Activated gamma-delta T cell treated with Interleukin-2 at 50 U/mL for 16 hours (primary cell): ENCODE results near the gene PLEKHN1.
"Not testable (repeated sequence)": the region's sequence is repeated elsewhere in the genome, so short reads cannot be mapped to it uniquely, and the experiment has no call there.

Experiments used
- DNase-seq: peaks from one replicate; pipeline ENCODE4 v3.0.0-alpha.2; 2020

The PLEKHN1 gene

DNA sequence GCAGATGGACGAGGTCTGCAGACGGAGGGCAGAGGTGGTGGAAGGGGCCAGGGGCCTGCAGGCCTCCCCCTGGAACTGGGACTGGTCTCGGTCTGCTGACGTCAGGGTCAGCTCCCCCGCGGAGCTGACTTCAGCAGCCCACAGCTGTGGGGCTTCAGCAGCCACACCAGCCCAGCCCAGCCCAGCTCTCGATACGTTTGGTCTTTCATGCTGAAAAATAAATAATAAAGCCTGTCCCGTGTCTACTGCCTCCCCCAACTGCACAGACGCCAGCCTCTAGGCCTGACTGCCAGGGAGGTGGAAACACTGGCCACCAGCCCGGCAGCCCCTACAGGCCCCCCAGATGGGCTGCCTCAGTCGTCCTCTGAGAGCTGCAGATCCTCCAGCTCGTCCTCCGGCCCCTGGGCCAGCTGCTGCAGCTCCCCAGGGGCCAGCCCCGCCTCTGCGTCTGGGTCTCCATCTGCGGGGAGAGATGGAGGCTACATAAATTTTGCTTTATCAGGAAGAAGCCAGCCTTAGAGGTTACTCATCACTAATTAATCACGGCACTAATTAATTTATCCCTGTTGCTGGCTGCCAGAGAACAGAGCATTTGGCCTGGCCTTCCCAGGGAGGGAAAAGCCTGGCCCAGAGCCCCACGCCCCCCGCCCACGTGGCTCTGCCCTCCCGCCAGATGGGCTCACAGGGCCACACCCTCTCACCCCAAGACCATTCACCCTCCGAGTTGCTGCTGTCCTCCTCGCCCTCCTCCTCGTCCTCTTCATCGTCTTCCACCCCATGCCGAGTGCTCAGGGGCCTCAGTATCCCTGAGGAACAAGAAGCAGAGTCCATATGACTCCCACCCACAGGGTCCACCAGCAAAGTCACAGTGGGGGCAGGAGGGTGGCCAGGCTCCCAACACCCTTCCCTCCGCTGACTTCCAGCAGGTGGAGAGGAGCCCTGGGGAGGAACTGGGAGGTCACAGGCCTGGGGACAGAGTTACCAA, 21.6 kb upstream of the PLEKHN1 start:
- no peak for DNase-seq

DNA sequence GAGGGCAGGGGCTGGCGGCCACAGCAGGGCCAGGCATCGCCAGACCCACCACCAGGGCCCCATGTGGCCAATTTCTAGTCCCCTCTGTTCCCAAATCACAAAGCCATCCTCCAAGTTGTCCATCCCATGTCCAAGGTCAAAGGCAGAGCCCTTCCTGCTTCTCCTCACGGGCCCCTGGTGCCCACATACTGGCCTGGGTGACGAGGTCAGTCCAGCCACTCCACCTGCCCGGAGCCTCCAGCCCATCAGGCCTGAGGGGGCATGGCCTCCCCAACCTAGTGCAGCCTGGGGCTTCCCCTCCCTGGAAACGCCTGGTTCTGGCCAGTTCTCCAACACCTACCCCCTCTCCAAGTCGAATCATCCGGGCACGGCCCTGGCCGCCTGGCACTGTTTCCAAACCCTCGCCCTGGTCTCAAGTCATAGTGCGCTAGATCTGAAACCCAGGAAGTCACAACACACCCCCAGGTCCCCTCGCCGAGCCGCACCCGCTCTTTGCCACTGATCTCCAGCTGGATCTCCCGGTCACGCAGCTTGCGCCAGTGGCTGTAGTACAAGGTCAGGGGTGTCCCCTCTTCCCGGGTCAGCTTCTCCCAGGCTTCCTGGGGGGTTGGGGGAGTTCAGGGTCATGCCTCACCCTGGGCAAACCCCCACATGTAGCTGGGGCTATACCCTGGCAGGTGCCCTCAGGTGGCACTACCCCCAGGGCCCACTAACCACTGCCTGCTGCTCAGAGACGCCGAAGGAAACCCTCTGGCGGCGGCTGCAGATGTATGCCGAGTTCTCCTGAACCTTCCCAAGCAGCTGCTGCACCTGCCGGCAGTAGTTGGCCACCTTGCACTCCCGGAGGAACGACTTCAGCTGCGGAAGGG, 20.4 kb upstream of the PLEKHN1 start:
- no peak for DNase-seq

DNA sequence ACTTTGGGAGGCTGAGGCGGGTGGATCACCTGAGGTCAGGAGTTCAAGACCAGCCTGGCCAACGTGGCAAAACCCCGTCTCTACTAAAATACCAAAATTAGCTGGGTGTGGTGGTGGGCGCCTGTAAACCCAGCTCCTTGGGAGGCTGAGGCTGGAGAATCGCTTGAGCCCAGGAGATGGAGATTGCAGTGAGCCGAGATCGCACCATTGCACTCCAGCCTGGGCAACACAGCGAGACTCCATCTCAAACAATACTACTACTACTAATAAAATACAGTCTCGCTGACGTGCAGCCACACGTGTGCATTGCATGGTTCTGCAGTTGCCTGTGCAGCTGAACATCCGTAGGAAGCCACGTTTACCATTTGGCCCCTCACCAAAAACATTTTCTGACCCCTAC, 19.5 kb upstream of the PLEKHN1 start:
- DNase-seq = not testable (repeated sequence)

DNA sequence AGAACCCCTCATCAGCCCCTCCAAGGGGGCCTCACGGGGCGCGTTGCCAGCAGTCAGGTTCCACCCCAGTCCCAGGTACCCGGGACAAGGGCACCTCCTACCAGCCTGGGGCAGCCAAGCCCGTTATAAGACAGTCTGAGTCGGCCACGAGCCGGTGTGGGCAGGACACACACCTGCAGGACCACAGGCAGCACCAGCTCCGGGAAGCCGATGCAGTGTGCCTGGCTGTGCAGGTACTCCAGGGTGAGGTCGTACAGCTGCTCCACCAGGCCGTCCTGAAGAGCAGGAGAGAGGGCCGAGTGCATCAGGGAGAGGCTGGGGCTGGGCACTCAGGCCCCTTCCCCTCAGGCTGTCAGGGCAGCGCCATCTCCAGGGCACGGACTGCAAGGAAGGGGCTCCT, 18.3 kb upstream of the PLEKHN1 start:
- no peak for DNase-seq

DNA sequence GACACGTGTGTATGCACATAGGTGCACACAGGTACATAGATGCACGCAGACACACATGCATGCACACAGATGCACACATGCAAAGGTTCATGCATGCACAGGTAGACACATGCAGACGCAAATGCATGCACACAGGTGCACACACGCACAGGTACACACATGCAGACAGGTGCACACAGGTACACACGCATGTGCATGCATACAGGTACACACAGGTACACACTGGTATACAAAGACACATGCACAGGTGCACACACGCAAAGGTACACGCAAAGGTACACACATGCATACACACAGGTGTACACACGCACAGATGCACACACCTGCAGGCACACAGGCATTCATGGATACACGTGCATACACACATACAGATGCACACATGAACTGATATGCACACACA, 16.0 kb upstream of the PLEKHN1 start:
- DNase-seq = no peak

DNA sequence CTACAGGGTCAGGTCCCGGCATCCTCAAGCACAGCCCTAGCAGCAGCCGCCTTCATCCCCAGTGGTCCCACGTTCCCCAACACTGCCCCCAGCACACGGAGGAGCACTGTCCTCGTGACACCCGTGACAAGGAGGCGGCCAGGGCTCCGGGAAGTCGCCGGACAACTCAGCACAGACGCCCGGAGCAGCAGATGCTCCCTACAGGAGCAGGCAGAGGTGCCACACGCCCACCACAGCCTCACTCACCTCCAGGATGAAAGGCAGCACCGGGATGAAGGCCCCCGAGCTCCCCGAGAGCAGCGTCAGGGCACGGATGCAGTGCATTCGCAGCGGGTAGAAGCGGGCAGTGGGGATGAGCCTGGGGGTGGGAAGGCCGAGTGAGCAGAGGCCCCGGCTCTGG, 15.4 kb upstream of the PLEKHN1 start:
- DNase-seq = no peak

DNA sequence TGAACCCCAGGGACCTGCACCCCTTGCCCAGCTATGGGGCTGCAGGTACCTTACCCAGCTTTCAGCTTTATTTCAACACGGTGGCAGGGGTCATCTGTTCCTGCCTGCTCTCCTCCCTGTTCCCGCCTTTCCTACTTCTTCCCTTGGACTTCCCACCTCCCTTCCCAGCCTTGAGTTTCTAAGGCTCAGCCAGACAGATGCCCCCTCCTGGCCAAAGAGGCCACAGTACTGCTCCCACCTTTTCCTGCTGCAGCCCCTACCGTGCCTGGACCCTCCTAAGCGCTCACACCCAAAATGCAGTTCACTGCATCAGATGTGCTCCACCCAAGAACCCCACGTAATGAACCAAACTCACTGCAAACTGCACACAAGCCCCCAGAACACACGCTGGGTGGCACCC, 14.9 kb upstream of the PLEKHN1 start:
- no peak for DNase-seq

DNA sequence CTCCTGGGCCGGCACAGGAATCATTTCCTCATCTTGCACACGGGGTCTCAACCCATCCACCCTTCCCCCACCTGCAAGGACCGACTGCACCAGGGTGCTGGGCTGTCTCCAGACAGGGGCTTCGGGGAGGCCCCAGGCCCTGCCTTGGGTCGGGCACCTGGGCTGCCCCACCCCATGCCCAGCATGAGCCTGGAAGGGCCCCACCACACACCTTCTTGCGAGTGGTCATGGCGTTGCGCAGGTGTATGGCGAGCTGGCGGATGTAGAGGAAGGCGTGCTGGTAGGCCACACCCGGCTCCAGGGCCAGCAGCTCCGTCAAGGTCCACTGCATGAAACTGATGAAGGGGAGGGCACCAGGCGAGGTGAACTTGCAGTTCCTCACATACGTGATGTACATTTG, 14.1 kb upstream of the PLEKHN1 start:
- no peak for DNase-seq

DNA sequence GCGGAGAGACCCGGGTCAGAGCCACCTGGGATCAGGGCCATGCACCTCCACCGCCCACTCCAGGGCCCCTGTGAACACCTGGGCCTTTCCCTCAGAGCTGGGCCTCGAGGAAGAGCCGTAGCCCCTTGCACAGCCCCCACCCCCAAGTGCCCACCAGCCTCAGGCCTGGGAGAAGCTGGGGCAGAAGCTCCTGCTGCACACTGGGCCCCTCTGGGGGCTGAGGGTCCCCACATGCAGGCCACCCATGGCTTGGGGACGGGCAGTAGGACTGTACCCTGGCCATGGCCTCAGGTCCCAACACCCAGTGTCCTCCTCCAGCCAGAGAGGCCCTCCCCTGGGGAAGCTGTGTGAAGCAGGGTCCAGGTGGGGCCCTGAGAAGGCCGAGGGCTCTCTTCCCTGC, 13.7 kb upstream of the PLEKHN1 start:
- DNase-seq = no peak

DNA sequence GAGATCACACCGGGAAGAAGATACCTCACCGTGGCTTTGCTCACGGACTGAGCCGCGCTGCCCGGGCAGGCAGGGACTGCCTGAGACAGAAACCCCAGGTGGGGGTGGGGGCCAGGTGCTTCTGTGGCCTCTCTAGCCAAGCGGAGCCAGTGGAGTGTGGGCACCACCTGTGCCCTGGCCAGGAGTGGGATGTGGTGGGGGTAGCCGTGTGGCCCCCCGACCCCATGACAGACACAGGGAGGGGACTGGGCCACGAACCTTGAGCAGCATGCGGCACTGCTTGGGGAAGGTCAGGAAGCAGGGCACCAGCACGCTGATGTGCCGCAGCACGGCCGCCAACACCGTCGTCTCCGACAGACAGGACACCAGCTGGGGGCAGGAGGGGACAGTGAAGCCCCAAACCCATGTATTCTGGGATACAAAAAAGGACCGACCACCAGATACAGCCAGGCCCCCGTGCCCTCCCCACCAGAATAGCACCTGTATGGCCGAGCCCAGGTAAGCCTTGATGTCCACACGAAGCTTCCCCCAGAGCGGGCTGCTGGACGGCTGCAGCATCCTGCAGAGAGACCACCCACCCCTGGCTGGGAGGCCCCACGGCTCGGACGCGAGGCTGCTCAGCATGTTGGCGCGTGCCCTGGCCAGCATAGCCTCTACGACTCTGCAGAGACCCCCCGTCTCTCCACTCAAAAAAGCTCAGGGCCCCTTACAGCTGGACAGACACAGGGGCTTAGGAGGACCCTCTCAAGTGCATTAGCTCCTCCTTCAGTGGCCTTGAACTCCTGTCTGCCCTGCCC, 12.6 kb upstream of the PLEKHN1 start:
- DNase-seq = no peak

DNA sequence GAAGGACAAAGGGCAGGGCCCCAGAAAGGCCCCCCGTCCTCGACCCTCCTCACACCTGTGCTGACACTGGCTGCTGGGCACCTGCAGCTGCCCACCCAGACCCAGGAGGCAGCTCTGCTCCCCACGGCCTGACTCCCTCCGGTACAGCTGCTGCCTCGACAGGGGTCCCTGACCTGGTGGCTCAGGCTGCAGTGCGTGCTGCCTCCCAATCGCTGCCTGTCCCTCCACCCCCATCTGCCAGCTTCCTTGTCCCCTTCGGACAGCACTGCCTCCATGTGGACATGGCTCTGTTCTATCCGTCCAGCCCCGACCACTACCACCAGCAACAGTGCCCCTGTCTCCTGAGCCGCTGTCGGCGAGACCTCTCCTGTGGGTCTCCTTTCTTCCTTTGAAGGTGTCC, 11.4 kb upstream of the PLEKHN1 start:
- DNase-seq = no peak

DNA sequence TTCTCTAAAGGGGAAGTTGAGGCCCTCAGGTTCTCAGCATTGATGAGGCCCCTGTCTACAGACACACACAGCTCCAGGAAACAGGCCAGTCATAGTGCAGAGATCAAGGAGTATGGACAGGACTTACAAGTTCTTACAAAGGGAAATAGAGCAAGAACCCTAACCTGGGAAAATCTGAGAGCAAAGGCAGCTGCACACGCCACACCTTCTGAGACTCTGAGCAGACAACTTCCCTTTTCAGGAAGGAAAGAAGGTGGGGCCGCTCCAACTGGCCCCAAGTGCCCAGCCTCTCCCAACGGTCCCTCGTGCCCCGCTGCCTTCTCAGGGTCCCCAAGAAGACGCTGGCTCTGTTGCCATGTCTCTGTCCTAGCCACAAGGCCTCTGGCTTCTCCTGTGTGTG, 10.8 kb upstream of the PLEKHN1 start:
- no peak for DNase-seq

DNA sequence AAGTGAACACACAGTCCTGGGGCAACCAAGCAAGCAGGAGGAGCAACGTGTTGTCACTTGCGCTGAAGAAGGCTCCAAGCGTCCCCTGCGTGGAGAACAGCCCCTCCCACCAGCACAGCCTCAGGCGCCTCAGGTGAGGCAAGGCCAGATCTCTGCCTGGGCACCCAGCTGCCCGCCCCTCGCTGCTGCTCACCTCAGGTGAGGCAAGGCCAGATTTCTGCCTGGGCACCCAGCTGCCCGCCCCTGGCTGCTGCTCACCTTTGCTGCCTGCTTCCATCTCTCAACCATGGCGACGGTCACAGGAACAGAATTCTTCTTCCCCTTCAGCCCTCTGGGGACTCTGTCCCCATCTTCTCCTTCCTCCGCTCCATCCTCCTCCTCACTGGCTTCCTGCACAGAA, 9.6 kb upstream of the PLEKHN1 start:
- DNase-seq = no peak

DNA sequence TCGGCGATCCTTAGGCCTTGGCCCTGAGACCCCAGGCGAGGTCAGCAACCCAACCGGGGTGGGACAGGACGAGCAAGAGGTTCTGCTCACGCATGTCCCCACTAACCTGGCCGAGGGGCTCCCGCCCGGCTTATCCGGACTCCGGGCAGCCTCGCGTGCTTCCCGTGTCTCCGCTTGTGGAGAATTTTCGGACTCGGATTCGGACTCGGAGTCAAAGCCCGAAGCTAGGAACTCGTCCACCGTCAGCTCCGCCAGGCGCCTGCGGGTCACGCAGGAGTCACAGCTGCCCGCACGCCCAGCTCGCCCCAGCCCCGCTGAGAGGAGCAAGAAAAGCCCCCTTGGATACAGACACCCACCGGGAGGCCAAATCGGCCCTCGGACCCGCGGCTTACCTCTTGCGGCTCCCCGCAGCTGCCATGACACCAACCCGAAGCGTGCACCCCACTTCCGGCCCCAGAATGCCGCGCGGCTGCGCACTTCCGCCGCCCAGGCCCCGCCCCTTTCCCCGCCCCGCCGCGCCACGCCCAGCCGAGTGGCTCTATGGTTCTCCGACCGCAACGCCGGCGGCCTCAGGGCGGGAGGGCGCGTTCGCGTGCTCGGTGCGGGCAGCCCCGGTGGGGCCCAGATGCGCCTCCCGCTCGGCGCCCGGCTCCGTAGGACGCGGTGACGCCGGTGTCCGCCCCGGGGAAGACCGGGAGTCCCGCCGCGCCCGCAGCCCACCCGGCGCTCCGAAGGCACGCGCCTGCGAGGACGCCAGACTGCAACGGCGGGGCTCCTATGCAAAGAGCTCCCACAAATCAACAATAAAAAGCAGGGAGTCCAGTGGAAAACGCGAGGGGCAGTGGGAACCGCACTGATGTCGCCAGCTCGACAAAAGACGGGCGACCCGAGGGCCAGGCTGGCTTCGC, 7.2 kb upstream of the PLEKHN1 start, which contains the start of gene NOC2L:
TSS of gene NOC2L (minus strand) at position 434 of the 908 bp plus-strand sequence. CDS start at position 418, 16 bp downstream.
- peak; percentile 97 for DNase-seq

DNA sequence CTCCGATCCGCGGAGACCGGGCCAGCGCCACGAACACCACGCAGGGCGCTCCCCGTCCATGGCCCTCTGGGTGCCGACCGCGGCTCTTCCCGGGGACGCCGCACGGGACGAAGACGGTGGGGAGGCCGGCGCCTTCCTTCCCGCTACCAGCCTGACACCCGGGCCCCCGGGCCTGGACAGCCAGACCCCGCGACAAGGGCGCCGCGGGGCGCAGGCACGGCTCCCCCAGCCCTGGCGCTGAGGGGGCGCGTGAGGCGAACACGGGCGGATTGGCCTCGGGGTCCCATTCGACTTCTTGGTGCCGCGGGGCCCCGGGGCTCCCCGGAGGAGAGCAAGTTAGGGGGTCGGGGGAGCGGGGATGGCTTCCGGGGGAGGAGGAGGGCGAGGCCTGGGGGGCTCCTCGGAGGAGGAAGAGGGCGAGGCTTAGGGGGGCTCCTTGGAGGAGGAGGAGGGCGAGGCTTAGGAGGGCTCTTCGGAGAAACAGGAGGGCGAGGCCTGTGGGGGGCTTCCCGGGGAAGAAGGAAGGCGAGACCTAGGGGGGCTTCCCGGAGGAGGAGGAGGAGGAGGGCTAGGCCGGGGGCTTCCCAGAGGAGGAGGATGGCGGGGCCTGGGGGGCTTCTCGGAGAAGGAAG, 6.4 kb upstream of the PLEKHN1 start:
- no peak for DNase-seq

DNA sequence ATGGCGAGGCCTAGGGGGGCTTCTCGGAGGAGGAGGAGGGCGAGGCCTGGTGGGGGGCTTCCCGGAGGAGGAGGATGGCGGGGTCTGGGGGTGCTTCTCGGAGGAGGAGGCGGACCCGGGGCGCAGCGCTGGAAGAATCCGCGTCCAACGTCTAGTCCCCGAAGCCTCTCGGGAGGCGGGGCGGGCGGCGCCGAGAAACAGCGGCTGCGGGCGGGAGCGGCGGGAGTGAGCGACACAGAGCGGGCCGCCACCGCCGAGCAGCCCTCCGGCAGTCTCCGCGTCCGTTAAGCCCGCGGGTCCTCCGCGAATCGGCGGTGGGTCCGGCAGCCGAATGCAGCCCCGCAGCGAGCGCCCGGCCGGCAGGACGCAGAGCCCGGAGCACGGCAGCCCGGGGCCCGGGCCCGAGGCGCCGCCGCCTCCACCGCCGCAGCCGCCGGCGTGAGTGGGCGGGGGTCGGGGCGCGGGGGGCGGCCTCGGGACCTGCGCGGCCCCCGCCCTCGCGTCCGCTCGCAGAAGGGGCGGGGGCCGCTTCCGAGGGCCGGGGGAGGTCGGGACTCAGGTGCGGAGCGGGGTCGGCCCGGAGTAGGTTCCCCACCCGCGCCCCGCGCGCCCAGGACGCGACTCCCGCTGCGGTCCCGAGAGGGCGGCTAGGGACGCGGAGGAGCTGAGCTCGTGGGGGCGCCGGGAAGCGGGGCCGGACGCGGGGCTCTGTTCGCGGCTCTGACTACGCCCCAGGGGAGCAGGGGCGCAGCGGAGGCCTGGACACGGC, 5.7 kb upstream of the PLEKHN1 start, which contains the start of gene KLHL17:
TSS of gene KLHL17 (plus strand) at position 222 of the 769 bp plus-strand sequence. CDS start at position 332, 110 bp downstream.
- peak; percentile 71 for DNase-seq

DNA sequence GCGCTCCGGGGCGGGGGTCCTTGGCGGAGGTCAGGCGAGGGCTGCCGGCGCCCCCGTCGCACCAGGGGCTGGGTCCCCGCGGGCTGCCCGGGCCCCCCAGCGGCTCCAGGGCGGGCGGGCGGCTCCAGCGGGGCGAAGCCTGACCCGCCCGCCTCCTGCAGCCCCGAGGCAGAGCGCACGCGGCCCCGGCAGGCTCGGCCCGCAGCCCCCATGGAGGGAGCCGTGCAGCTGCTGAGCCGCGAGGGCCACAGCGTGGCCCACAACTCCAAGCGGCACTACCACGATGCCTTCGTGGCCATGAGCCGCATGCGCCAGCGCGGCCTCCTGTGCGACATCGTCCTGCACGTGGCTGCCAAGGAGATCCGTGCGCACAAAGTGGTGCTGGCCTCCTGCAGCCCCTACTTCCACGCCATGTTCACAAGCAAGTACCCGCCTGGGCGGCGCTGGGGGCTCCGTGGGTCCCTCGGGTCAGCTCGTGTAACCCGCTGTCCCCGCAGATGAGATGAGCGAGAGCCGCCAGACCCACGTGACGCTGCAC, 5.1 kb upstream of the PLEKHN1 start:
- DNase-seq = no peak

DNA sequence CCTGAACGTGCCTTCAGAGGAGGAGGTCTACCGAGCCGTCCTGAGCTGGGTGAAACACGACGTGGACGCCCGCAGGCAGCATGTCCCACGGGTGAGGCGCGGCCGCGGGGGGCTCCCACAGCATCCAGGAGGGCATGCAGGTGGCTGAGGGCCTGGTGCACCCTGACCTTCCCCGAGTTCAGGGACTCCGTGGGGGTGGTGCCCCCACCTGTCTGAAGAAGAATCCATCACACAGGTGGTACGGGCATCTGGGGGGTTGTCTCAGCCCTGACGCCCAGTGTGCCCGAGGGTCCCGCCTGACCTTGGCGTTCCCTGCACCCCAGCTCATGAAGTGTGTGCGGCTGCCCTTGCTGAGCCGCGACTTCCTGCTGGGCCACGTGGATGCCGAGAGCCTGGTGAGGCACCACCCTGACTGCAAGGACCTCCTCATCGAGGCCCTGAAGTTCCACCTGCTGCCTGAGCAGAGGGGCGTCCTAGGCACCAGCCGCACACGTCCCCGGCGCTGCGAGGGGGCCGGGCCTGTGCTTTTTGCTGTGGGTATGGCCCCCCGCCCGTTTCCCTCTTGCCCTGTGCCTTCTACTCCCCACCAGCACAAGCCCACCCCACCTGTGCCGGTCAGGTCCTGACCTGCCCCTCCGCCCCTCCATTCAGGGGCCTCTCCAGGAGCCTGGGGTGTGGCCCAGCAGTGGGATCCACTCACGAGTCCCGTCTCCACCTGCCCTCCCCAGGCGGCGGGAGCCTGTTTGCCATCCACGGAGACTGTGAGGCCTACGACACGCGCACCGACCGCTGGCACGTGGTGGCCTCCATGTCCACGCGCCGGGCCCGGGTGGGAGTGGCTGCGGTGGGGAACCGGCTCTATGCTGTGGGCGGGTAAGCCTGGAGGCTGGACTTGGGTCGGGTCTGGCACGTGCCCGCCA, 3.6 kb upstream of the PLEKHN1 start:
- DNase-seq = no peak

DNA sequence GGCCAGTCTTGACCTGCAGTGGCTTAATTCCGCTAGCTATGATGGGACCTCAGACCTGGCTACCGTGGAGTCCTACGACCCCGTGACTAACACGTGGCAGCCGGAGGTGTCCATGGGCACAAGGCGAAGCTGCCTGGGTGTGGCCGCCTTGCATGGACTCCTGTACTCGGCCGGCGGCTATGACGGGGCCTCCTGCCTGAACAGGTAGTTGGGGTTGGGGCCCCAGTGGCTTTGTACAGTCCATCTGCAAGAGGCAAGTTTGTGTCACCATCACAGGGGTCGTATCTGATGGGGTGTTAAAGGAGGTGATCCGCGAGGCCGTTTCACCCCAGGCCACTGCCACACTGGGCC, 3.0 kb upstream of the PLEKHN1 start:
- DNase-seq = no peak
